Neural progenitor cell (in vitro differentiated cells): ENCODE results near the gene USP48.
"Not testable (repeated sequence)": the region's sequence is repeated elsewhere in the genome, so short reads cannot be mapped to it uniquely, and the experiment has no call there.

ENCODE experiments used
- CTCF ChIP-seq: fragments of 200-600 bp; sonication (generic); IDR thresholded peaks from 2 replicates; pipeline ENCODE4 v1.5.1; 2017; ENCODE audit warnings: antibody characterized with exemption, mild to moderate bottlenecking
- EZH2 ChIP-seq: fragments of 200-600 bp; sonication (generic); IDR thresholded peaks from 2 replicates; pipeline ENCODE4 v1.6.1; 2017; ENCODE audit warnings: antibody characterized with exemption, mild to moderate bottlenecking, moderate library complexity
- EZH2phosphoT487 ChIP-seq: fragments of 200-600 bp; sonication (generic); IDR thresholded peaks from 2 replicates; pipeline ENCODE4 v1.6.1; 2017; ENCODE audit warnings: antibody characterized with exemption

DNA sequence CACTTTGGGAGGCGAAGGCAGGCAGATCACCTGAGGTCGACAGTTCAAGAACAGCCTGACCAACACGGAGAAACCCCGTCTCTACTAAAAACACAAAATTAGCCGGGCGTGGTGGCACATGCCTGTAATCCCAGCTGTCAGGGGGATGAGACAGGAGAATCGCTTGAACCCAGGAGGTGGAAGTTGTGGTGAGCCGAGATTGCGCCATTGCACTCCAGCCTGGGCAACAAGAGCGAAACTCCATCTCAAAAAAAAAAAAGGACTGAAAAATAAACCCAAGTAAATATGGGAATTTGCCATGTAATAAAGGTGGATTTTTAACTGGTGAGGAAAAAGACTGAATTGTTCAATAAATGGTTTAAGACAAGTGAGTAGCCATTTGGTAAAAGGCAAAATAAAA lies 11.3 kb downstream of the USP48 start:
- TF ChIP-seq EZH2, CTCF, EZH2phosphoT487: not testable (repeated sequence)
